ENCODE results near the gene ACO1.

Gene ACO1

DNA sequence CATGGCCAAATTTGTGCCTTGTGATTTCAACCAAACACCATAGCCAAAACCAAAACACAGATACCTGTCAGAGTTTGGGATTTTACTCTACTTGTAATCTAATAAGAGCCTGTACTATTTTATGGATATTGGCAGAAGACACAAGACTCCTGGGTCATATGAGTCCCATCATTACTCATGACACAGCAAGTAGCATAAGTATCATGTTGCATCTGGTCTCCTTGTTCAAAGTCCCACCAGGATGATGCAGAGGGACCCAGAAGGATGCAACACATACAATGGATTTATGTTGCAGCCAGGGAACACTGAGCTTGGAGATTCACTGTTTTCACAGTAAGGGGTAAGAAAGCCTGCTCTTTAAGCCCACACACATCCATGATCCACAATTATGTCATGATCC is 13.2 kb upstream of the ACO1 start:
- H3K9me3 ChIP-seq (ENCODE audit: control insufficient read depth, low read length), result no peaks in the 10 kb centered on the region
- H3K79me2 ChIP-seq, result no peaks in the 10 kb centered on the region

DNA sequence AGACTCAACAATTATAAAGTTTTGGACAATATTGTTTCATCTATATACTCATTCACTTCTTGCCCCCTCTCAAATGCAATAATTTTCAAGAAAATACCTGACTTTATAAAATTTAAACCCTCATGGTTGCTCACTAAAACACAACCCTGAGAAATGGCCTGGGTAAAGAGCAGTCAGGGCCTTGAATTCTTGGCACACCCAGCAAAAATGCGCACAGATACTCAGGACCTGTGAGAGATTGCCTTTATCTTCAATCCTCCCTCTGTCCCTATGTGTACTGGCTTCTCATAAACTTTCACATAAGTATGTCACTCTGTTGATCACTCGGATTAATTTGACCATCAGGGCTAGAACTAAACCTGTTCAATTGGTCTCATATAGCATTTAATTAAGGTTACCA is 12.8 kb upstream of the ACO1 start:
- Histone ChIP-seq H3K9me3 (ENCODE audit: control insufficient read depth, low read length) (no peaks in the 10 kb centered on the region), H3K4me2 (ENCODE audit: low read length) (no peak overlapping the region), H3K36me3 (ENCODE audit: control insufficient read depth, insufficient read depth, low read length) (no peaks in the 10 kb centered on the region), H3K27ac (no peak overlapping the region), H3K4me3 (ENCODE audit: low read depth, low read length) (no peak overlapping the region), H3K4me1 (no peaks in the 10 kb centered on the region), H2AFZ (no peak overlapping the region), H3K27me3 (ENCODE audit: control insufficient read depth, insufficient read depth, low read length) (no peaks in the 10 kb centered on the region), H3K9ac (no peak overlapping the region), H3K79me2 (no peaks in the 10 kb centered on the region)
- TF ChIP-seq, protein P1, sequence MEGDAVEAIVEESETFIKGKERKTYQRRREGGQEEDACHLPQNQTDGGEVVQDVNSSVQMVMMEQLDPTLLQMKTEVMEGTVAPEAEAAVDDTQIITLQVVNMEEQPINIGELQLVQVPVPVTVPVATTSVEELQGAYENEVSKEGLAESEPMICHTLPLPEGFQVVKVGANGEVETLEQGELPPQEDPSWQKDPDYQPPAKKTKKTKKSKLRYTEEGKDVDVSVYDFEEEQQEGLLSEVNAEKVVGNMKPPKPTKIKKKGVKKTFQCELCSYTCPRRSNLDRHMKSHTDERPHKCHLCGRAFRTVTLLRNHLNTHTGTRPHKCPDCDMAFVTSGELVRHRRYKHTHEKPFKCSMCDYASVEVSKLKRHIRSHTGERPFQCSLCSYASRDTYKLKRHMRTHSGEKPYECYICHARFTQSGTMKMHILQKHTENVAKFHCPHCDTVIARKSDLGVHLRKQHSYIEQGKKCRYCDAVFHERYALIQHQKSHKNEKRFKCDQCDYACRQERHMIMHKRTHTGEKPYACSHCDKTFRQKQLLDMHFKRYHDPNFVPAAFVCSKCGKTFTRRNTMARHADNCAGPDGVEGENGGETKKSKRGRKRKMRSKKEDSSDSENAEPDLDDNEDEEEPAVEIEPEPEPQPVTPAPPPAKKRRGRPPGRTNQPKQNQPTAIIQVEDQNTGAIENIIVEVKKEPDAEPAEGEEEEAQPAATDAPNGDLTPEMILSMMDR (IDR thresholded peaks at IDR 0.05), result no peak

More for the DNA sequence above, 13.2 kb upstream of the ACO1 start:
- Histone ChIP-seq H3K4me3 (ENCODE audit: low read depth, low read length) (no peak overlapping the region), H2AFZ (no peak overlapping the region), H3K27me3 (ENCODE audit: control insufficient read depth, insufficient read depth, low read length) (no peaks in the 10 kb centered on the region), H3K27ac (no peak overlapping the region), H3K4me1 (no peaks in the 10 kb centered on the region), H3K9ac (no peak overlapping the region), H3K4me2 (ENCODE audit: low read length) (no peak overlapping the region), H3K36me3 (ENCODE audit: control insufficient read depth, insufficient read depth, low read length) (no peaks in the 10 kb centered on the region)
- TF ChIP-seq, protein P1 (IDR thresholded peaks at IDR 0.05), result no peak

DNA sequence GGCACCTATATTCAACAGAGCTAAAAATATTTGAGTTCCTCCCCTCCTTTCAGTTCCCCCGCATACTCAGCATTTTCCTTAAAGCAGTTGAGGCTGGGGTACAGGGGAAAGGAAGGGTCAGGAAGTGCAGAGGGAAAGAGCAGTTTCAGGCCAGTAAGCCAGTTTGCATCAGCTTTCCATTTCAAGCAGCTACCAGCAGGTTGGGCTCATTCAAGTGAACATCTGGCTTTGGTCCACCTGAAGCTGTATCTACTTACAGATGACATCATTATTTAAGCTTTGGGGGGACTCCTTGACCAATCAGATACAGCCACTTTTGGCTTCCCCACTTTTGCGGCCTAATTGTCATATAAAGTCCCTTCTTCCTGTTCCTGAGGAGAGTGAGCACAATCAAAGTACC is 8.2 kb upstream of the ACO1 start:
- TF ChIP-seq, protein P1 (IDR thresholded peaks at IDR 0.05), result no peak

DNA sequence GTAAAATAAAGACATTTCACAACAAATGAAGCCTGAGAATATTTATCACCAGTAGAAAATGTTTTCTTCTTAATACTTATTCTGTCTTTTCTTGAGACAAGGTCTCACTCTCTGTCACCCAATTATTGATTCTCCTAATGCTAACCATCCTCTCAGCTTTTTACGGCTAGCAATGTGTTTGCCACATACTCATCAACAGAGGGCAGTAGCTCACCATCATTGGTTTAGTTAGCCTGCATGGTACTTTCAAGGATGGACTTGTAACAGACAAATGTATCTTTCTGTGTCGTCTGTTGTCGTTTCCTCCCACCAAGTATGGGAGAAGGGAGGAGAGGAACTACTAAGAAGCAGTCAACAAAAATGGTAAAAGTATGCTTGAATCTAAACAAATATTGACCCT is 5.9 kb upstream of the ACO1 start:
- Histone ChIP-seq H3K27me3 (ENCODE audit: control insufficient read depth, insufficient read depth, low read length) (no peaks in the 10 kb centered on the region), H3K4me2 (ENCODE audit: low read length) (no peak overlapping the region), H3K27ac (no peak overlapping the region), H2AFZ (no peak overlapping the region), H3K36me3 (ENCODE audit: control insufficient read depth, insufficient read depth, low read length) (no peaks in the 10 kb centered on the region), H3K79me2 (no peaks in the 10 kb centered on the region), H3K4me3 (ENCODE audit: low read depth, low read length) (no peak overlapping the region), H3K9ac (no peak overlapping the region), H3K9me3 (ENCODE audit: control insufficient read depth, low read length) (no peaks in the 10 kb centered on the region), H3K4me1 (no peaks in the 10 kb centered on the region)
- TF ChIP-seq, protein P1 (IDR thresholded peaks at IDR 0.05), result peak; percentile 56

More for the DNA sequence above, 8.2 kb upstream of the ACO1 start:
- H3K36me3 ChIP-seq (ENCODE audit: control insufficient read depth, insufficient read depth, low read length), result no peaks in the 10 kb centered on the region
- H3K27me3 ChIP-seq (ENCODE audit: control insufficient read depth, insufficient read depth, low read length), result no peaks in the 10 kb centered on the region
- no peaks in the 10 kb centered on the region for H3K79me2 ChIP-seq
- no peak overlapping the region for H3K4me2 ChIP-seq (ENCODE audit: low read length)
- H3K27ac ChIP-seq, result no peak overlapping the region
- H3K4me3 ChIP-seq (ENCODE audit: low read depth, low read length), result no peak overlapping the region
- H2AFZ ChIP-seq, result no peak overlapping the region
- H3K9me3 ChIP-seq (ENCODE audit: control insufficient read depth, low read length), result no peaks in the 10 kb centered on the region
- no peak overlapping the region for H3K9ac ChIP-seq
- no peaks in the 10 kb centered on the region for H3K4me1 ChIP-seq

DNA sequence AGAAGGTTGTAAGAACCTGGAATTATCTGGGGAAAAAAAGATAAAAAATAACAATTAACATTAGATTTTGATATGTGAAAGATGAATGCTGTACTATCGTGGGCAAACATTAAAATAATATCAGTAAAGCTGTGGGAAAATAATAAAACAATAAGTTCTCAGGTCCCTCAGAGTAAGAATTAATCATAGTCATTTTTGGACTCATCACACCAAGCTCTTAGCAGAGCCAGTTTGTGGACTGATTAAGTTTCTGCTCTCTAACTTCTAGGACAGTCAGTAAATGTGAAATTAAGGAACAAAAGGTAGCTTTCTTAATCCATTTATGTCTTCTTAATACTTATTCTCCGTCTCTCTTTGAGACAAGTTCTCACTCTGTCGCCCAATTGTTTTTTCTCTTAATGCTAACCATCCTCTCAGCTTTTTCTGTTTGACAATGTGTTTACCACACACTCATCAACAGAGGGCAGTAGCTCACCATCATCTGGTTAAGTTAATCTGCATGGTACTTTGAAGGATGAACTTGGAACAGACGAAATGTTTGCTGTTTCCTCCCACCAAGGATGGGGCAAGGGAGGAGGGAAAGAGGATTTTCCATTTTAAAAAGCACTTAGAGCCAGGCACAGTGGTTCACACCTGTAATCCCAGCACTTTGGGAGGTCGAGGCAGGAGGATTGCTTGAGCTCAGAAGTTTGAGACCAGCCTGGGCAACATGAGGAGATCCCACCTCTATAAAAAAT is 5.3 kb upstream of the ACO1 start:
- Histone ChIP-seq H3K4me1 (no peaks in the 10 kb centered on the region), H3K36me3 (ENCODE audit: control insufficient read depth, insufficient read depth, low read length) (no peaks in the 10 kb centered on the region), H3K4me2 (ENCODE audit: low read length) (no peak overlapping the region), H3K27me3 (ENCODE audit: control insufficient read depth, insufficient read depth, low read length) (no peaks in the 10 kb centered on the region), H2AFZ (no peak overlapping the region), H3K9ac (no peak overlapping the region), H3K79me2 (no peaks in the 10 kb centered on the region), H3K4me3 (ENCODE audit: low read depth, low read length) (no peak overlapping the region), H3K9me3 (ENCODE audit: control insufficient read depth, low read length) (no peaks in the 10 kb centered on the region), H3K27ac (no peak overlapping the region)
- TF ChIP-seq, protein P1 (IDR thresholded peaks at IDR 0.05), result peak; percentile 60

Measured in parathyroid adenoma (tissue), 2 donors.